Measurements from ENCODE around the gene ST8SIA1.

ST8SIA1 gene

DNA sequence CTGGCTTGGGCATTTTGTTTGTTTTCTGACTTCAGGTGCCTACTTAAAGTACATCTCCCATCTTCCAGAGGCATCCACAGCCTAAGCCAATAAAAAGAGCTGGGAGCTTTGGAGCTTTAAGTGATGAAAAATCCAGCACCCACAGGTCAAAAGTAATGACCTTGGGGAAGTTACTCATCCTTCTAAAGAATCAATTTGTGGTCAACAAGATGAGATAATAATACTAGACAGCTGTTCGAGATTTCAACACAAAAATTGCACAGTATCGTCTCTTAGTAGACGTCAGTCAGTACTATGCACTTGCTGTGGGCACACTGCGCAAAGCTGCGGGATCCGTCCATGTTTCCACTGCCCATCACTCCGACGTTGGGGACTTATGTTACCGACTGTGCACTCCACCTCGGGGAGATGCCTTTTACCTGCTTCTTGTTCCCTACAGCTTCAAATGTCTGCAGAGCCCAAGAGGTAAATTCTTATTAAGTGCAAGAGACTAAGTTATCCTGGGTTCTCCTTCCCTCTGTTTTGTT, 1.3 kb downstream of the ST8SIA1 start:
- H3K36me3 ChIP-seq (ENCODE audit: control insufficient read depth in 2 of 2, insufficient read depth in 1 of 2, low read length in 2 of 2) = no peaks in the 10 kb centered on the region
- no peak overlapping the region for H3K4me3 ChIP-seq (ENCODE audit: low read depth, low read length)
- ChIA-PET CTCF (no interaction called here), POLR2A (no interaction called here)
- no peaks in the 10 kb centered on the region for H3K9me3 ChIP-seq (ENCODE audit: control insufficient read depth, insufficient read depth, low read depth, low read length)
- no peaks in the 10 kb centered on the region for H3K4me1 ChIP-seq (ENCODE audit: control insufficient read depth, insufficient read depth, low read length)
- no peak overlapping the region for H3K27ac ChIP-seq (ENCODE audit: extremely low read depth, low read depth, low read length)
- no peak for TF ChIP-seq MEIS1 (CRISPR knock-in tag; IDR thresholded peaks at IDR 0.05; ENCODE audit: borderline replicate concordance)
- TF ChIP-seq OSR2 (tag by site-specific recombination; IDR thresholded peaks at IDR 0.05) = no peak
- TF ChIP-seq ZNF48 (tag by site-specific recombination; IDR thresholded peaks at IDR 0.05) = no peak
- no peak for TF ChIP-seq SETDB1 (IDR thresholded peaks at IDR 0.05; ENCODE audit: insufficient read length, low read length)
- TF ChIP-seq ZNF132 (tag by site-specific recombination; IDR thresholded peaks at IDR 0.05; ENCODE audit: borderline replicate concordance) = no peak
- TF ChIP-seq ZNF174 (tag by site-specific recombination; IDR thresholded peaks at IDR 0.05) = no peak

DNA sequence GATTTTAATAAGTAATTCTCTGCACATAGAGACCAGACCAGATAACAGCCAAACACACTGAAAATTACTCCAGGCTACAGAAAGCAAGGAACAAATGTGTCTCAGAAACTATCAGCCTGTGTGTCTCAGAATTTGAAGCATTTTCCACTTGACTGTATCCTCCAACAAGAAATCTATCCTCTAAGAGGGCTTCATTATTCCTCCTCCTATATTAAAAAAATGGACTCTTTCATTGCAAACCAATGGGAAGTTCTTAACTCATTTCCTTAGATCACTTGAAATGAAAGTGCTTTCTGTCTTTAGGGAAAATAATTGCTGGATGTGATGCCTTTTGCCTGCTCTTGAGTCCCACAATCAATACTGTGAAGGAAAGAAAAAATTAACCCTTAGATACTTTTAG, 2.3 kb downstream of the ST8SIA1 start:
- H3K27ac ChIP-seq (ENCODE audit: extremely low read depth, low read depth, low read length) = no peak overlapping the region
- ChIA-PET CTCF (no interaction called here), POLR2A (no interaction called here)
- H3K36me3 ChIP-seq (ENCODE audit: control insufficient read depth in 2 of 2, insufficient read depth in 1 of 2, low read length in 2 of 2) = no peaks in the 10 kb centered on the region
- TF ChIP-seq, protein P1, sequence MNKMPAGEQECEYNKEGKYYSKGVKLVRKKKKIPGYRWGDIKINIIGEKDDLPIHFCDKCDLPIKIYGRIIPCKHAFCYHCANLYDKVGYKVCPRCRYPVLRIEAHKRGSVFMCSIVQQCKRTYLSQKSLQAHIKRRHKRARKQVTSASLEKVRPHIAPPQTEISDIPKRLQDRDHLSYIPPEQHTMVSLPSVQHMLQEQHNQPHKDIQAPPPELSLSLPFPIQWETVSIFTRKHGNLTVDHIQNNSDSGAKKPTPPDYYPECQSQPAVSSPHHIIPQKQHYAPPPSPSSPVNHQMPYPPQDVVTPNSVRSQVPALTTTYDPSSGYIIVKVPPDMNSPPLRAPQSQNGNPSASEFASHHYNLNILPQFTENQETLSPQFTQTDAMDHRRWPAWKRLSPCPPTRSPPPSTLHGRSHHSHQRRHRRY (tag by site-specific recombination; IDR thresholded peaks at IDR 0.05) = no peak
- TF ChIP-seq ZNF677 (tag by site-specific recombination; IDR thresholded peaks at IDR 0.05) (no peak), ZNF530 (tag by site-specific recombination; IDR thresholded peaks at IDR 0.05; ENCODE audit: low read depth) (no peak), ZNF311 (tag by site-specific recombination; IDR thresholded peaks at IDR 0.05; ENCODE audit: borderline replicate concordance) (no peak), ZNF112 (tag by site-specific recombination; IDR thresholded peaks at IDR 0.05) (no peak), ZFHX2 (tag by site-specific recombination; conservative IDR thresholded peaks at IDR 0.05) (no peak), ZNF37A (tag by site-specific recombination; IDR thresholded peaks at IDR 0.05) (no peak), ZNF529 (tag by site-specific recombination; IDR thresholded peaks at IDR 0.05; ENCODE audit: insufficient replicate concordance) (no peak), ZNF768 (tag by site-specific recombination; IDR thresholded peaks at IDR 0.05) (no peak), MEIS1 (CRISPR knock-in tag; IDR thresholded peaks at IDR 0.05; ENCODE audit: borderline replicate concordance) (no peak), SP7 (tag by site-specific recombination; IDR thresholded peaks at IDR 0.05) (no peak), ZNF184 (tag by site-specific recombination; IDR thresholded peaks at IDR 0.05) (no peak), ZNF114 (tag by site-specific recombination; IDR thresholded peaks at IDR 0.05) (no peak), ZNF138 (tag by site-specific recombination; IDR thresholded peaks at IDR 0.05; ENCODE audit: borderline replicate concordance) (no peak)
- TF ChIP-seq, protein P2, sequence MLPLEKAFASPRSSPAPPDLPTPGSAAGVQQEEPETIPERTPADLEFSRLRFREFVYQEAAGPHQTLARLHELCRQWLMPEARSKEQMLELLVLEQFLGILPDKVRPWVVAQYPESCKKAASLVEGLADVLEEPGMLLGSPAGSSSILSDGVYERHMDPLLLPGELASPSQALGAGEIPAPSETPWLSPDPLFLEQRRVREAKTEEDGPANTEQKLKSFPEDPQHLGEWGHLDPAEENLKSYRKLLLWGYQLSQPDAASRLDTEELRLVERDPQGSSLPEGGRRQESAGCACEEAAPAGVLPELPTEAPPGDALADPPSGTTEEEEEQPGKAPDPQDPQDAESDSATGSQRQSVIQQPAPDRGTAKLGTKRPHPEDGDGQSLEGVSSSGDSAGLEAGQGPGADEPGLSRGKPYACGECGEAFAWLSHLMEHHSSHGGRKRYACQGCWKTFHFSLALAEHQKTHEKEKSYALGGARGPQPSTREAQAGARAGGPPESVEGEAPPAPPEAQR (tag by site-specific recombination; IDR thresholded peaks at IDR 0.05) = no peak
- TF ChIP-seq, protein P3, sequence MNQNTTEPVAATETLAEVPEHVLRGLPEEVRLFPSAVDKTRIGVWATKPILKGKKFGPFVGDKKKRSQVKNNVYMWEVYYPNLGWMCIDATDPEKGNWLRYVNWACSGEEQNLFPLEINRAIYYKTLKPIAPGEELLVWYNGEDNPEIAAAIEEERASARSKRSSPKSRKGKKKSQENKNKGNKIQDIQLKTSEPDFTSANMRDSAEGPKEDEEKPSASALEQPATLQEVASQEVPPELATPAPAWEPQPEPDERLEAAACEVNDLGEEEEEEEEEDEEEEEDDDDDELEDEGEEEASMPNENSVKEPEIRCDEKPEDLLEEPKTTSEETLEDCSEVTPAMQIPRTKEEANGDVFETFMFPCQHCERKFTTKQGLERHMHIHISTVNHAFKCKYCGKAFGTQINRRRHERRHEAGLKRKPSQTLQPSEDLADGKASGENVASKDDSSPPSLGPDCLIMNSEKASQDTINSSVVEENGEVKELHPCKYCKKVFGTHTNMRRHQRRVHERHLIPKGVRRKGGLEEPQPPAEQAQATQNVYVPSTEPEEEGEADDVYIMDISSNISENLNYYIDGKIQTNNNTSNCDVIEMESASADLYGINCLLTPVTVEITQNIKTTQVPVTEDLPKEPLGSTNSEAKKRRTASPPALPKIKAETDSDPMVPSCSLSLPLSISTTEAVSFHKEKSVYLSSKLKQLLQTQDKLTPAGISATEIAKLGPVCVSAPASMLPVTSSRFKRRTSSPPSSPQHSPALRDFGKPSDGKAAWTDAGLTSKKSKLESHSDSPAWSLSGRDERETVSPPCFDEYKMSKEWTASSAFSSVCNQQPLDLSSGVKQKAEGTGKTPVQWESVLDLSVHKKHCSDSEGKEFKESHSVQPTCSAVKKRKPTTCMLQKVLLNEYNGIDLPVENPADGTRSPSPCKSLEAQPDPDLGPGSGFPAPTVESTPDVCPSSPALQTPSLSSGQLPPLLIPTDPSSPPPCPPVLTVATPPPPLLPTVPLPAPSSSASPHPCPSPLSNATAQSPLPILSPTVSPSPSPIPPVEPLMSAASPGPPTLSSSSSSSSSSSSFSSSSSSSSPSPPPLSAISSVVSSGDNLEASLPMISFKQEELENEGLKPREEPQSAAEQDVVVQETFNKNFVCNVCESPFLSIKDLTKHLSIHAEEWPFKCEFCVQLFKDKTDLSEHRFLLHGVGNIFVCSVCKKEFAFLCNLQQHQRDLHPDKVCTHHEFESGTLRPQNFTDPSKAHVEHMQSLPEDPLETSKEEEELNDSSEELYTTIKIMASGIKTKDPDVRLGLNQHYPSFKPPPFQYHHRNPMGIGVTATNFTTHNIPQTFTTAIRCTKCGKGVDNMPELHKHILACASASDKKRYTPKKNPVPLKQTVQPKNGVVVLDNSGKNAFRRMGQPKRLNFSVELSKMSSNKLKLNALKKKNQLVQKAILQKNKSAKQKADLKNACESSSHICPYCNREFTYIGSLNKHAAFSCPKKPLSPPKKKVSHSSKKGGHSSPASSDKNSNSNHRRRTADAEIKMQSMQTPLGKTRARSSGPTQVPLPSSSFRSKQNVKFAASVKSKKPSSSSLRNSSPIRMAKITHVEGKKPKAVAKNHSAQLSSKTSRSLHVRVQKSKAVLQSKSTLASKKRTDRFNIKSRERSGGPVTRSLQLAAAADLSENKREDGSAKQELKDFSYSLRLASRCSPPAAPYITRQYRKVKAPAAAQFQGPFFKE (tag by site-specific recombination; IDR thresholded peaks at IDR 0.05; ENCODE audit: borderline replicate concordance) = no peak
- TF ChIP-seq, protein P4, sequence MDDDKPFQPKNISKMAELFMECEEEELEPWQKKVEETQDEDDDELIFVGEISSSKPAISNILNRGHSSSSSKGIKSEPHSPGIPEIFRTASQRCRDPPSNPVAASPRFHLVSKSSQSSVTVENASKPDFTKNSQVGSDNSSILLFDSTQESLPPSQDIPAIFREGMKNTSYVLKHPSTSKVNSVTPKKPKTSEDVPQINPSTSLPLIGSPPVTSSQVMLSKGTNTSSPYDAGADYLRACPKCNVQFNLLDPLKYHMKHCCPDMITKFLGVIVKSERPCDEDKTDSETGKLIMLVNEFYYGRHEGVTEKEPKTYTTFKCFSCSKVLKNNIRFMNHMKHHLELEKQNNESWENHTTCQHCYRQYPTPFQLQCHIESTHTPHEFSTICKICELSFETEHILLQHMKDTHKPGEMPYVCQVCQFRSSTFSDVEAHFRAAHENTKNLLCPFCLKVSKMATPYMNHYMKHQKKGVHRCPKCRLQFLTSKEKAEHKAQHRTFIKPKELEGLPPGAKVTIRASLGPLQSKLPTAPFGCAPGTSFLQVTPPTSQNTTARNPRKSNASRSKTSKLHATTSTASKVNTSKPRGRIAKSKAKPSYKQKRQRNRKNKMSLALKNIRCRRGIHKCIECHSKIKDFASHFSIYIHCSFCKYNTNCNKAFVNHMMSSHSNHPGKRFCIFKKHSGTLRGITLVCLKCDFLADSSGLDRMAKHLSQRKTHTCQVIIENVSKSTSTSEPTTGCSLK (tag by site-specific recombination; IDR thresholded peaks at IDR 0.05) = no peak
- TF ChIP-seq, protein P5, sequence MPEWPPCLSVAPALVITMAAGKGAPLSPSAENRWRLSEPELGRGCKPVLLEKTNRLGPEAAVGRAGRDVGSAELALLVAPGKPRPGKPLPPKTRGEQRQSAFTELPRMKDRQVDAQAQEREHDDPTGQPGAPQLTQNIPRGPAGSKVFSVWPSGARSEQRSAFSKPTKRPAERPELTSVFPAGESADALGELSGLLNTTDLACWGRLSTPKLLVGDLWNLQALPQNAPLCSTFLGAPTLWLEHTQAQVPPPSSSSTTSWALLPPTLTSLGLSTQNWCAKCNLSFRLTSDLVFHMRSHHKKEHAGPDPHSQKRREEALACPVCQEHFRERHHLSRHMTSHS (tag by site-specific recombination; IDR thresholded peaks at IDR 0.05) = no peak
- H3K4me1 ChIP-seq (ENCODE audit: control insufficient read depth, insufficient read depth, low read length) = no peaks in the 10 kb centered on the region
- H3K9me3 ChIP-seq (ENCODE audit: control insufficient read depth, insufficient read depth, low read depth, low read length) = no peaks in the 10 kb centered on the region
- H3K4me3 ChIP-seq (ENCODE audit: low read depth, low read length) = no peak overlapping the region
